ENCODE measurements around the gene TOP3B. TPM values are rescaled to one million over a fixed set of nuclear protein-coding genes. Genes with fewer than 3 reads are reported as not detected.

The TOP3B gene
- total RNA-seq, 1 donor from 2014 or later, result 40.9 TPM

- DNase-seq (ENCODE audit: low spot score), result no peak
- H3K4me1 Mint-ChIP-seq (ENCODE audit: low read depth), result no peaks in the 10 kb centered on the region
- intact Hi-C loops (cut with micrococcal nuclease), result no loop called here
- no peak overlapping the region for H3K4me3 Mint-ChIP-seq (ENCODE audit: low read depth)
- H3K36me3 Mint-ChIP-seq (ENCODE audit: low read depth), result peaks cover 29% of the 10 kb centered on the region
- H3K27me3 Mint-ChIP-seq (ENCODE audit: low read depth), result no peaks in the 10 kb centered on the region
- no peak overlapping the region for H3K27ac Mint-ChIP-seq
- no peaks in the 10 kb centered on the region for H3K9me3 Mint-ChIP-seq
Observed at GRCh38 chr22:21961127-21961867, 21.3 kb downstream of the TOP3B start.

- H3K36me3 Mint-ChIP-seq (ENCODE audit: low read depth), result peaks cover 27% of the 10 kb centered on the region
Observed at GRCh38 chr22:21960200-21961126, 22.1 kb downstream of the TOP3B start.

GRCh38 chr22:21959274-21960074, 23.1 kb downstream of the TOP3B start:
- H3K4me1 Mint-ChIP-seq (ENCODE audit: low read depth), result no peaks in the 10 kb centered on the region
- peaks cover 23% of the 10 kb centered on the region for H3K36me3 Mint-ChIP-seq (ENCODE audit: low read depth)
- H3K4me3 Mint-ChIP-seq (ENCODE audit: low read depth), result no peak overlapping the region
- intact Hi-C loops (cut with micrococcal nuclease), result no loop called here
- DNase-seq (ENCODE audit: low spot score), result no peak
- H3K9me3 Mint-ChIP-seq, result no peaks in the 10 kb centered on the region
- H3K27me3 Mint-ChIP-seq (ENCODE audit: low read depth), result no peaks in the 10 kb centered on the region
- no peak overlapping the region for H3K27ac Mint-ChIP-seq

More at GRCh38 chr22:21960200-21961126, 22.1 kb downstream of the TOP3B start:
- Mint-ChIP-seq H3K4me1 (ENCODE audit: low read depth) (no peaks in the 10 kb centered on the region), H3K9me3 (no peaks in the 10 kb centered on the region), H3K4me3 (ENCODE audit: low read depth) (no peak overlapping the region), H3K27me3 (ENCODE audit: low read depth) (no peaks in the 10 kb centered on the region), H3K27ac (no peak overlapping the region)
- intact Hi-C loops (cut with micrococcal nuclease), result no loop called here
- DNase-seq (ENCODE audit: low spot score), result no peak

GRCh38 chr22:21958360-21959273, 24.0 kb downstream of the TOP3B start:
- Mint-ChIP-seq H3K4me3 (ENCODE audit: low read depth) (no peak overlapping the region), H3K27ac (no peak overlapping the region), H3K4me1 (ENCODE audit: low read depth) (no peaks in the 10 kb centered on the region)

GRCh38 chr22:21952586-21953571, 29.7 kb downstream of the TOP3B start, which contains the start of gene PPM1F:
Gene PPM1F, minus strand, starts transcription at chr22:21952848. Its CDS starts 6,800 bp downstream, at chr22:21946048.
- Mint-ChIP-seq H3K27me3 (ENCODE audit: low read depth) (no peaks in the 10 kb centered on the region), H3K4me3 (ENCODE audit: low read depth) (peak within 1 kb of the TSS; percentile 83), H3K9me3 (no peaks in the 10 kb centered on the region), H3K4me1 (ENCODE audit: low read depth) (peaks cover 8% of the 10 kb centered on the region), H3K36me3 (ENCODE audit: low read depth) (peaks cover 9% of the 10 kb centered on the region), H3K27ac (peak within 1 kb of the TSS; percentile 65)
- intact Hi-C loops (cut with micrococcal nuclease), result loop anchor here (2.0 kb wide), 2 partner anchors 14 to 240 kb away; no protein-coding TSS in a partner anchor
- peak; percentile 83 for DNase-seq (ENCODE audit: low spot score)

More at GRCh38 chr22:21958360-21959273, 24.0 kb downstream of the TOP3B start:
- Mint-ChIP-seq H3K36me3 (ENCODE audit: low read depth) (peaks cover 22% of the 10 kb centered on the region), H3K9me3 (no peaks in the 10 kb centered on the region), H3K27me3 (ENCODE audit: low read depth) (no peaks in the 10 kb centered on the region)
- intact Hi-C loops (cut with micrococcal nuclease), result no loop called here
- DNase-seq (ENCODE audit: low spot score), result no peak

- H3K27ac Mint-ChIP-seq, result no peak overlapping the region
Observed at GRCh38 chr22:21951931-21952465, 30.6 kb downstream of the TOP3B start.

GRCh38 chr22:21951062-21951461, 31.5 kb downstream of the TOP3B start:
- Mint-ChIP-seq H3K4me1 (ENCODE audit: low read depth) (peaks cover 12% of the 10 kb centered on the region), H3K27ac (no peak overlapping the region), H3K4me3 (ENCODE audit: low read depth) (peak overlapping the region; percentile 19), H3K36me3 (ENCODE audit: low read depth) (peaks cover 9% of the 10 kb centered on the region), H3K27me3 (ENCODE audit: low read depth) (no peaks in the 10 kb centered on the region), H3K9me3 (no peaks in the 10 kb centered on the region)
- intact Hi-C loops (cut with micrococcal nuclease), result no loop called here
- no peak for DNase-seq (ENCODE audit: low spot score)

More at GRCh38 chr22:21951931-21952465, 30.6 kb downstream of the TOP3B start:
- Mint-ChIP-seq H3K4me1 (ENCODE audit: low read depth) (peaks cover 12% of the 10 kb centered on the region), H3K27me3 (ENCODE audit: low read depth) (no peaks in the 10 kb centered on the region), H3K4me3 (ENCODE audit: low read depth) (peak overlapping the region; percentile 83), H3K9me3 (no peaks in the 10 kb centered on the region), H3K36me3 (ENCODE audit: low read depth) (peaks cover 9% of the 10 kb centered on the region)
- intact Hi-C loops (cut with micrococcal nuclease), result loop anchor here (2.0 kb wide), 2 partner anchors 13 to 239 kb away; no protein-coding TSS in a partner anchor
- DNase-seq (ENCODE audit: low spot score), result no peak

- intact Hi-C loops (cut with micrococcal nuclease), result no loop called here
- DNase-seq (ENCODE audit: low spot score), result no peak
Observed at GRCh38 chr22:21949948-21950347, 32.6 kb downstream of the TOP3B start.

GRCh38 chr22:21949569-21949918, 33.0 kb downstream of the TOP3B start:
- Mint-ChIP-seq H3K4me3 (ENCODE audit: low read depth) (no peak overlapping the region), H3K4me1 (ENCODE audit: low read depth) (peaks cover 12% of the 10 kb centered on the region), H3K27ac (no peak overlapping the region), H3K36me3 (ENCODE audit: low read depth) (peaks cover 9% of the 10 kb centered on the region), H3K27me3 (ENCODE audit: low read depth) (no peaks in the 10 kb centered on the region), H3K9me3 (no peaks in the 10 kb centered on the region)
- intact Hi-C loops (cut with micrococcal nuclease), result no loop called here
- no peak for DNase-seq (ENCODE audit: low spot score)

More at GRCh38 chr22:21949948-21950347, 32.6 kb downstream of the TOP3B start:
- H3K27me3 Mint-ChIP-seq (ENCODE audit: low read depth), result no peaks in the 10 kb centered on the region
- H3K4me3 Mint-ChIP-seq (ENCODE audit: low read depth), result no peak overlapping the region
- no peak overlapping the region for H3K27ac Mint-ChIP-seq
- peaks cover 9% of the 10 kb centered on the region for H3K36me3 Mint-ChIP-seq (ENCODE audit: low read depth)
- no peaks in the 10 kb centered on the region for H3K9me3 Mint-ChIP-seq
- peaks cover 12% of the 10 kb centered on the region for H3K4me1 Mint-ChIP-seq (ENCODE audit: low read depth)

- Mint-ChIP-seq H3K9me3 (no peaks in the 10 kb centered on the region), H3K4me1 (ENCODE audit: low read depth) (peaks cover 12% of the 10 kb centered on the region), H3K27me3 (ENCODE audit: low read depth) (no peaks in the 10 kb centered on the region), H3K4me3 (ENCODE audit: low read depth) (no peak overlapping the region), H3K36me3 (ENCODE audit: low read depth) (peaks cover 9% of the 10 kb centered on the region), H3K27ac (no peak overlapping the region)
- DNase-seq (ENCODE audit: low spot score), result no peak
- intact Hi-C loops (cut with micrococcal nuclease), result no loop called here
Observed at GRCh38 chr22:21948824-21949568, 33.6 kb downstream of the TOP3B start.

Measured in activated T-helper 2 cell treated with anti-CD3 and anti-CD28 coated beads, Interferon-gamma antibody, Interleukin-2, Interleukin-4, amounts not matched to agents 10 μg/mL and 5 μg/mL and 100 μg/mL, durations not matched to agents 14 hours and 24 hours and 36 hours (primary cell).